Smooth muscle cell (in vitro differentiated cells): Measurements from ENCODE around the gene SPARCL1. TPM values are rescaled to one million over a fixed set of nuclear protein-coding genes. Genes with fewer than 3 reads are reported as not detected.
"Not testable (repeated sequence)": the region's sequence is repeated elsewhere in the genome, so short reads cannot be mapped to it uniquely, and the experiment has no call there.

ENCODE experiments used
- DNase-seq: peaks from one replicate; lab custom pipeline; 2025; ENCODE audit not compliant: unreplicated experiment; lab: John Stamatoyannopoulos, UW
- H2AFZ ChIP-seq: fragments of 200-600 bp; sonication (generic); 2 replicates; pipeline ENCODE4 v1.6.0; 2016; ENCODE audit warnings: antibody characterized with exemption, low read depth, mild to moderate bottlenecking
- H3F3A ChIP-seq: fragments of 200-600 bp; sonication (generic); 2 replicates; pipeline ENCODE4 v1.6.0; 2017; ENCODE audit warnings: antibody characterized with exemption, low read depth
- H3K27ac ChIP-seq: fragments of 200-600 bp; sonication (generic); 2 replicates; pipeline ENCODE4 v1.5.1; 2016; ENCODE audit warnings: low read depth, mild to moderate bottlenecking
- H3K27me3 ChIP-seq: fragments of 200-600 bp; sonication (generic); 2 replicates; pipeline ENCODE4 v1.6.1; 2016; ENCODE audit warnings: low read depth, mild to moderate bottlenecking
- H3K36me3 ChIP-seq: fragments of 200-600 bp; sonication (generic); 2 replicates; pipeline ENCODE4 v1.5.1; 2016; ENCODE audit warnings: low read depth
- H3K4me1 ChIP-seq: fragments of 200-600 bp; sonication (generic); 2 replicates; pipeline ENCODE4 v1.5.1; 2016; ENCODE audit warnings: low read depth
- H3K4me2 ChIP-seq: fragments of 200-600 bp; sonication (generic); 2 replicates; pipeline ENCODE4 v1.6.0; 2016; ENCODE audit warnings: mild to moderate bottlenecking
- H3K4me3 ChIP-seq: fragments of 200-600 bp; sonication (generic); 2 replicates; pipeline ENCODE4 v1.5.1; 2016; ENCODE audit warnings: mild to moderate bottlenecking
- H3K79me2 ChIP-seq: fragments of 200-600 bp; sonication (generic); 2 replicates; pipeline ENCODE4 v1.6.0; 2016; ENCODE audit warnings: low read depth, mild to moderate bottlenecking
- H3K9ac ChIP-seq: fragments of 200-600 bp; sonication (generic); 2 replicates; pipeline ENCODE4 v1.6.0; 2016; ENCODE audit warnings: low read depth
- H3K9me3 ChIP-seq: fragments of 200-600 bp; sonication (generic); replicated peaks from 2 replicates; pipeline ENCODE4 v1.5.1; 2016; ENCODE audit warnings: low read depth
- H4K20me1 ChIP-seq: fragments of 200-600 bp; sonication (generic); 2 replicates; pipeline ENCODE4 v1.6.0; 2016; ENCODE audit warnings: low read depth
- CTCF ChIP-seq: fragments of 200-600 bp; sonication (generic); IDR thresholded peaks from 2 replicates; pipeline ENCODE4 v1.5.1; 2017; ENCODE audit warnings: borderline replicate concordance, mild to moderate bottlenecking, antibody characterized with exemption; ENCODE audit not compliant: insufficient read depth, poor library complexity, severe bottlenecking
- WGBS: methylation state at CpG from one replicate; pipeline ENCODE4 v1.1.7; 2016; ENCODE audit warnings: low lambda C conversion rate; 5-methylcytosine and 5-hydroxymethylcytosine counted together
- polyA plus RNA-seq: library from polyadenylated mRNA; unstranded; fragments of >200 nt; fragmentation: Nextera tagmentation; extraction: Ambion mirVana; gene quantifications from 2 replicates; pipeline ENCODE4 v1.2.1, GENCODE V29; 2016
- total RNA-seq: library from RNA; depleted of rRNA; stranded (reverse); fragments of >200 nt; gene quantifications from 2 replicates; pipeline ENCODE4 v1.2.3, GENCODE V29; 2014

Gene SPARCL1
- total and polyA plus RNA-seq, 2 experiments from 2014 or later = not detected

GRCh38 chr4:87497159-87497558 lies 32.0 kb downstream of the SPARCL1 start:
- Histone ChIP-seq H3K9me3 (no peaks in the 10 kb centered on the region), H3K27ac (no peak overlapping the region), H2AFZ (no peak overlapping the region), H4K20me1 (no peaks in the 10 kb centered on the region), H3K27me3 (no peaks in the 10 kb centered on the region), H3K9ac (no peak overlapping the region), H3K36me3 (no peaks in the 10 kb centered on the region), H3K4me2 (no peak overlapping the region), H3K4me1 (no peaks in the 10 kb centered on the region), H3F3A (no peaks in the 10 kb centered on the region), H3K4me3 (no peak overlapping the region), H3K79me2 (no peaks in the 10 kb centered on the region)
- 89% methylated on average over 2 of the region's 2 CpGs for WGBS
- TF ChIP-seq CTCF = peak; percentile 39
- DNase-seq = no peak

- Histone ChIP-seq H3F3A (no peaks in the 10 kb centered on the region), H3K9me3 (no peaks in the 10 kb centered on the region), H3K4me1 (no peaks in the 10 kb centered on the region), H4K20me1 (no peaks in the 10 kb centered on the region), H3K36me3 (no peaks in the 10 kb centered on the region), H3K79me2 (no peaks in the 10 kb centered on the region), H3K27ac (no peak overlapping the region), H3K4me2 (no peak overlapping the region), H3K9ac (no peak overlapping the region), H3K27me3 (no peaks in the 10 kb centered on the region), H3K4me3 (no peak overlapping the region), H2AFZ (no peak overlapping the region)
- 79% methylated on average over 3 of the region's 3 CpGs for WGBS
- no peak for DNase-seq
- no peak for TF ChIP-seq CTCF
Measured at GRCh38 chr4:87493115-87493514, 36.1 kb downstream of the SPARCL1 start.

GRCh38 chr4:87491851-87492250 lies 37.3 kb downstream of the SPARCL1 start:
- not testable (repeated sequence) for H2AFZ ChIP-seq, H3K79me2 ChIP-seq, H3K4me3 ChIP-seq, H3K9me3 ChIP-seq, DNase-seq, H4K20me1 ChIP-seq, H3K27ac ChIP-seq, H3K27me3 ChIP-seq, H3F3A ChIP-seq, H3K9ac ChIP-seq, H3K4me2 ChIP-seq, H3K4me1 ChIP-seq, H3K36me3 ChIP-seq
- 93% methylated on average over 2 of the region's 2 CpGs for WGBS

GRCh38 chr4:87491436-87491835 lies 37.7 kb downstream of the SPARCL1 start:
- DNase-seq = no peak
- Histone ChIP-seq H3K79me2 (no peaks in the 10 kb centered on the region), H3K9ac (no peak overlapping the region), H2AFZ (no peak overlapping the region), H3K27ac (no peak overlapping the region), H4K20me1 (no peaks in the 10 kb centered on the region), H3K27me3 (no peaks in the 10 kb centered on the region), H3K9me3 (no peaks in the 10 kb centered on the region), H3F3A (no peaks in the 10 kb centered on the region), H3K36me3 (no peaks in the 10 kb centered on the region), H3K4me2 (no peak overlapping the region), H3K4me1 (no peaks in the 10 kb centered on the region), H3K4me3 (no peak overlapping the region)
- TF ChIP-seq CTCF = no peak
- 86% methylated on average over 2 of the region's 2 CpGs for WGBS
